NCI-H460 (cell line): Measurements from ENCODE around the gene DCDC2. TPM values are rescaled to one million over a fixed set of nuclear protein-coding genes. Genes with fewer than 3 reads are reported as not detected.

Experiments
- small RNA-seq, 2 experiments: library from RNA; depleted of rRNA; stranded (forward); fragments of <200 nt; gene quantifications; one replicate each; pipeline ENCODE3, GENCODE V24; 2014
- total RNA-seq: library from RNA; depleted of rRNA; stranded (reverse); fragments of >200 nt; shearing (Covaris generic); gene quantifications from 2 replicates; pipeline ENCODE4 v1.2.3, GENCODE V29; 2014; rRNA removed

DCDC2 gene
- total RNA-seq, 1 experiment from 2014 or later, result 0.05 TPM

Small RNA genes within 50 kb of the gene (small RNA-seq; reads per million reads assigned to genes)
- gene RF00218, result 0 to 0.10 reads per million in 2 experiments
- 0 reads per million in 2 experiments for gene RNU6-391P

Other genes with a start within 250 kb of the DCDC2 start
- not detected in 2 replicates for gene NRSN1, start 231.8 kb downstream of the DCDC2 start, total RNA-seq
- 17.8 and 19.3 TPM in 2 replicates for gene MRS2, start 44.9 kb upstream of the DCDC2 start, total RNA-seq
- gene GPLD1, start 131.5 kb upstream of the DCDC2 start, total RNA-seq, result 0.63 and 1.6 TPM in 2 replicates
- gene ALDH5A1, start 136.9 kb upstream of the DCDC2 start, total RNA-seq, result 4.5 and 4.6 TPM in 2 replicates